Measurements from ENCODE around the gene GRID1. TPM values are rescaled to one million over a fixed set of nuclear protein-coding genes. Genes with fewer than 3 reads are reported as not detected.
"Not testable (repeated sequence)": the region's sequence is repeated elsewhere in the genome, so short reads cannot be mapped to it uniquely, and the experiment has no call there.

GRID1 gene
- polyA plus RNA-seq, 1 donor from 2014 or later = not detected

- H3K36me3 Mint-ChIP-seq = peaks cover 2% of the 10 kb centered on the region
- H3K27ac Mint-ChIP-seq = no peak overlapping the region
- no peaks in the 10 kb centered on the region for H3K4me1 Mint-ChIP-seq
- peaks cover 0 to under 1% (median 0%) of the 10 kb centered on the region in 3 donors for H3K9me3 Mint-ChIP-seq
- no peak overlapping the region for H3K4me3 Mint-ChIP-seq
- peaks cover 15% of the 10 kb centered on the region for H3K27me3 Mint-ChIP-seq
Observed at GRCh38 chr10:85864173-85864549, 502.4 kb downstream of the GRID1 start.

- H3K36me3 Mint-ChIP-seq = peaks cover 2% of the 10 kb centered on the region
Observed at GRCh38 chr10:85863301-85864172, 503.1 kb downstream of the GRID1 start.

GRCh38 chr10:85862771-85863170, 503.8 kb downstream of the GRID1 start:
- peaks cover 2% of the 10 kb centered on the region for H3K36me3 Mint-ChIP-seq
- H3K4me3 Mint-ChIP-seq = no peak overlapping the region
- H3K27me3 Mint-ChIP-seq = peaks cover 14% of the 10 kb centered on the region
- H3K27ac Mint-ChIP-seq = no peak overlapping the region
- peaks cover 0 to 2% (median 0%) of the 10 kb centered on the region in 3 donors for H3K9me3 Mint-ChIP-seq
- H3K4me1 Mint-ChIP-seq = no peaks in the 10 kb centered on the region

More at GRCh38 chr10:85863301-85864172, 503.1 kb downstream of the GRID1 start:
- Mint-ChIP-seq H3K27ac (no peak overlapping the region), H3K4me3 (no peak overlapping the region), H3K4me1 (no peaks in the 10 kb centered on the region), H3K27me3 (peaks cover 15% of the 10 kb centered on the region), H3K9me3 (peaks cover 0 to 2% (median 0%) of the 10 kb centered on the region in 3 donors)

GRCh38 chr10:85861513-85862197, 504.9 kb downstream of the GRID1 start:
- H3K36me3 Mint-ChIP-seq = peaks cover 2% of the 10 kb centered on the region
- H3K27me3 Mint-ChIP-seq = peaks cover 12% of the 10 kb centered on the region
- peaks cover 0 to 2% (median 0%) of the 10 kb centered on the region in 3 donors for H3K9me3 Mint-ChIP-seq
- H3K4me1 Mint-ChIP-seq = no peaks in the 10 kb centered on the region
- H3K27ac Mint-ChIP-seq = no peak overlapping the region
- H3K4me3 Mint-ChIP-seq = no peak overlapping the region

GRCh38 chr10:85859859-85860258, 506.7 kb downstream of the GRID1 start:
- Mint-ChIP-seq H3K4me1 (no peaks in the 10 kb centered on the region), H3K36me3 (peaks cover 2% of the 10 kb centered on the region), H3K27me3 (peaks cover 12% of the 10 kb centered on the region), H3K27ac (no peak overlapping the region), H3K4me3 (no peak overlapping the region), H3K9me3 (peaks cover 0 to 2% (median 1%) of the 10 kb centered on the region in 3 donors)

GRCh38 chr10:85858776-85859515, 507.6 kb downstream of the GRID1 start:
- Mint-ChIP-seq H3K9me3 (peaks cover 0 to 2% (median 1%) of the 10 kb centered on the region in 3 donors), H3K36me3 (no peaks in the 10 kb centered on the region), H3K27me3 (peaks cover 12% of the 10 kb centered on the region), H3K4me3 (no peak overlapping the region), H3K27ac (no peak overlapping the region), H3K4me1 (no peaks in the 10 kb centered on the region)

- no peaks in the 10 kb centered on the region for H3K4me1 Mint-ChIP-seq
- peaks cover 0 to 2% (median 1%) of the 10 kb centered on the region in 3 donors for H3K9me3 Mint-ChIP-seq
- peak overlapping the region in 1 of 3 donors; percentile 27 for H3K27ac Mint-ChIP-seq
- peak overlapping the region in 1 of 4 donors; percentile 49 for H3K4me3 Mint-ChIP-seq
- H3K27me3 Mint-ChIP-seq = peaks cover 12% of the 10 kb centered on the region
- no peaks in the 10 kb centered on the region for H3K36me3 Mint-ChIP-seq
Observed at GRCh38 chr10:85857791-85858190, 508.8 kb downstream of the GRID1 start.

- H3K27me3 Mint-ChIP-seq = peaks cover 10% of the 10 kb centered on the region
- H3K4me1 Mint-ChIP-seq = no peaks in the 10 kb centered on the region
- peaks cover 0 to 2% (median 1%) of the 10 kb centered on the region in 3 donors for H3K9me3 Mint-ChIP-seq
- H3K4me3 Mint-ChIP-seq = no peak overlapping the region
- no peaks in the 10 kb centered on the region for H3K36me3 Mint-ChIP-seq
- no peak overlapping the region for H3K27ac Mint-ChIP-seq
Observed at GRCh38 chr10:85857305-85857704, 509.3 kb downstream of the GRID1 start.

GRCh38 chr10:85851934-85852333, 514.7 kb downstream of the GRID1 start:
- Mint-ChIP-seq H3K27me3 (no peaks in the 10 kb centered on the region), H3K27ac (no peak overlapping the region), H3K4me3 (no peak overlapping the region), H3K36me3 (peaks cover 1% of the 10 kb centered on the region), H3K4me1 (no peaks in the 10 kb centered on the region), H3K9me3 (peaks cover 0 to 4% (median 3%) of the 10 kb centered on the region in 3 donors)

- Mint-ChIP-seq H3K9me3 (peaks cover 0 to 4% (median 2%) of the 10 kb centered on the region in 3 donors), H3K4me1 (no peaks in the 10 kb centered on the region), H3K4me3 (no peak overlapping the region), H3K27ac (no peak overlapping the region), H3K27me3 (no peaks in the 10 kb centered on the region), H3K36me3 (peaks cover 1% of the 10 kb centered on the region)
Observed at GRCh38 chr10:85851325-85851724, 515.3 kb downstream of the GRID1 start.

- Mint-ChIP-seq H3K27ac (no peak overlapping the region), H3K9me3 (peaks cover 0 to 4% (median 2%) of the 10 kb centered on the region in 3 donors), H3K27me3 (no peaks in the 10 kb centered on the region), H3K4me1 (peaks cover 0 to under 1% (median 0%) of the 10 kb centered on the region in 3 donors), H3K4me3 (no peak overlapping the region), H3K36me3 (peaks cover 1% of the 10 kb centered on the region)
Observed at GRCh38 chr10:85850736-85851135, 515.9 kb downstream of the GRID1 start.

GRCh38 chr10:85849315-85849714, 517.3 kb downstream of the GRID1 start:
- peaks cover 1% of the 10 kb centered on the region for H3K36me3 Mint-ChIP-seq
- H3K4me3 Mint-ChIP-seq = no peak overlapping the region
- H3K4me1 Mint-ChIP-seq = peaks cover 0 to 3% (median 0%) of the 10 kb centered on the region in 3 donors
- peaks cover 0 to 4% (median 2%) of the 10 kb centered on the region in 3 donors for H3K9me3 Mint-ChIP-seq
- H3K27ac Mint-ChIP-seq = no peak overlapping the region
- H3K27me3 Mint-ChIP-seq = no peaks in the 10 kb centered on the region

- Mint-ChIP-seq H3K27ac (no peak overlapping the region), H3K9me3 (peaks cover 0 to 4% (median 2%) of the 10 kb centered on the region in 3 donors), H3K4me3 (no peak overlapping the region), H3K36me3 (peaks cover 1% of the 10 kb centered on the region), H3K27me3 (no peaks in the 10 kb centered on the region), H3K4me1 (peaks cover 0 to 3% (median 0%) of the 10 kb centered on the region in 3 donors)
Observed at GRCh38 chr10:85848756-85849155, 517.8 kb downstream of the GRID1 start.

GRCh38 chr10:85847085-85847484, 519.5 kb downstream of the GRID1 start:
- no peak overlapping the region for H3K4me3 Mint-ChIP-seq
- peaks cover 0 to 3% (median 0%) of the 10 kb centered on the region in 3 donors for H3K4me1 Mint-ChIP-seq
- peaks cover 0 to 5% (median 2%) of the 10 kb centered on the region in 3 donors for H3K9me3 Mint-ChIP-seq
- no peak overlapping the region for H3K27ac Mint-ChIP-seq
- H3K27me3 Mint-ChIP-seq = no peaks in the 10 kb centered on the region
- H3K36me3 Mint-ChIP-seq = peaks cover 2% of the 10 kb centered on the region

- not testable (repeated sequence) for H3K4me1 Mint-ChIP-seq
Observed at GRCh38 chr10:85838660-85839059, 527.9 kb downstream of the GRID1 start.

More at GRCh38 chr10:85838660-85839059, 527.9 kb downstream of the GRID1 start:
- not testable (repeated sequence) for H3K27me3 Mint-ChIP-seq, H3K4me3 Mint-ChIP-seq, H3K27ac Mint-ChIP-seq, H3K36me3 Mint-ChIP-seq
- H3K9me3 Mint-ChIP-seq = peaks cover 13 to 40% (median 15%) of the 10 kb centered on the region in 3 donors
